Activated effector memory CD4-positive, alpha-beta T cell treated with anti-CD3 and anti-CD28 coated beads, Interleukin-2, amount 50 U/mL, for 16 hours (primary cell): ENCODE measurements around the gene SLC38A1.
"Not testable (repeated sequence)": the region's sequence is repeated elsewhere in the genome, so short reads cannot be mapped to it uniquely, and the experiment has no call there.

Experiments used
- DNase-seq: peaks from one replicate; pipeline ENCODE4 v3.0.0-alpha.2; 2020

SLC38A1 gene

DNA sequence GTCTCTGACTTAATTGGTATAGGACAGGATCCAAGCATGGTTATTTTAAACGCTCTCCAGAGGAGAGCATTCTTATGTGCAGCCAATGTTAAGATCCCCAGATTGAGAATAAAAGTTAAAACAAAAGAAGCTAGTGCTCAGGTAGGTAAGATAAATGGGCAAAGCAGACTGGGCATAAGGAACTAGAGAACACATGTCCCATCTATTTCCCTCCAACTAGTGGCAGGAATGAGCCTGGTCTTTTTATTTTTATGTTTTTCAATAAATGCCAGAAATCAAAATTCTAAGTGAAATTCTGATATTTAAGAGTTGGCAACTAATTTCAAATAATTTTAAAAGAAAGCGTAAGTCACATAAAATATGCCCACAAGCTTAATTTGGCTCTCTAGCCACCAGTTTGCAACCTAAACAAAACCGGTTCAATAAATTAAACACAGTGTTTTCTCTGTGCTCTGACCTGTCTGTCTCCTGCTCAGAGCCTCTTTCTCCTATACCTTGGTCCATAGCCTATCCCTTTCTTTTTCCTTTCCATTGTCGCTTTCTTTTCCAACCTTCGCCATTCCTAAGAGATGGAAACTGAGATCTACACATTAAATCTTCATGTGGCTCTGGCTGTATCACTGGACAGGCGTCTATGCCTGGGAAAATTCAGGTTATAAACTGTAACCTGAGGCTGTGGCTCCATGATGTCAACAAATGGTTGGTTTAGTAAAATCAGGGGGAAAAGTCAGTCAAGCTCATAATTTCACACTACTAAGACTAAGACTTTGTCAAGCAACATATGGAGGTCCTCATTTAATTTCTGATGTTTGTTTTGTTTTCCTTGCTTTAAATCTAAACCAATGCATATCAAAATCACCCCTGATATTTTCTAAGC is 5.5 kb downstream of the SLC38A1 start:
- DNase-seq: no peak

- no peak for DNase-seq
Measured at GRCh38 chr12:46261646-46262045, 7.2 kb downstream of the SLC38A1 start.

DNA sequence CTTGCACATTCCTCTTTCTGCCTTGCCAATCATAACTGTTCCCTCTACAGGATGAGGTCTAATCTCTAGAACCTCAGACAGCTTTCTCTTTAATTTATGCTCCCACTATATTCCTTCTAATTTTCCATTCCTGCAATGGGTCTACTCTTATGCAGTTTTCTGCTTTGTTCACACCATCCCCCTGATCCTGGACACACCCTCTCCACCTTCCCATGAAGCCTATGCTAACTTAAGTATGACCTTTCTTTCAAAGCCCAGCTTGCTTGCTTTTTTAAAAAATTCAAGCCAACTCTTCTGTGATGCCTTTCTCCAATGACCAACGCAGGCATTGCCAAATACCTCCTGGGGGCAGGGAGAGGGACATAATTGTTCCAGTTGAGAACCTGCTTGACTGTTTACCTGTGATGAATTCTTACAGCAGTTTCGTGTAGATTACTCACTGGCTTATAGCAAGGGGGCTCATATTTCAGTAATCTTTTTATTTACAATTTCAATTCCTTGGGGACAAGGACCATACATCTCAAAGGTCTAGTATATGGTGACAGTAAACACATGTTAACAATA is 7.8 kb downstream of the SLC38A1 start:
- no peak for DNase-seq

GRCh38 chr12:46260124-46260912 is 8.5 kb downstream of the SLC38A1 start:
- DNase-seq: no peak

GRCh38 chr12:46259713-46260112 is 9.1 kb downstream of the SLC38A1 start:
- no peak for DNase-seq

DNA sequence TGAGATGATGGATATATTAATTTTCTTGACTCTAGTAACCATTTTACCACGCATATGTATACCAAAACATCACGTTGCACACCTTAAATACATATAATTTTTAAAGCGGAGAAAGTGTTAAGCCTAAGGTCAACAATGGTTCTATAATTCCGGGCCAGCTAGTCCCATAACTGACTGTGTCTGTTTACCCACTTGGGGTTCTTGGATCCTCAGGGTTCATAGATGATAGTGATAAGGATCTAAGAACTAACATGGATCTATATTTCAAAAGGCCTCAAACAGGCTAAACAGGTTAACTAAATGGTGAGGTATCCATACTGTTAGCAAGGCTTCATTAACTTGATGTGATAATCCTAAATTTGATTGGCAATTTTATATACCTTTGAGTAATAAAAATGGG is 9.8 kb downstream of the SLC38A1 start:
- DNase-seq: no peak

GRCh38 chr12:46258129-46258528 is 10.7 kb downstream of the SLC38A1 start:
- DNase-seq: no peak

DNA sequence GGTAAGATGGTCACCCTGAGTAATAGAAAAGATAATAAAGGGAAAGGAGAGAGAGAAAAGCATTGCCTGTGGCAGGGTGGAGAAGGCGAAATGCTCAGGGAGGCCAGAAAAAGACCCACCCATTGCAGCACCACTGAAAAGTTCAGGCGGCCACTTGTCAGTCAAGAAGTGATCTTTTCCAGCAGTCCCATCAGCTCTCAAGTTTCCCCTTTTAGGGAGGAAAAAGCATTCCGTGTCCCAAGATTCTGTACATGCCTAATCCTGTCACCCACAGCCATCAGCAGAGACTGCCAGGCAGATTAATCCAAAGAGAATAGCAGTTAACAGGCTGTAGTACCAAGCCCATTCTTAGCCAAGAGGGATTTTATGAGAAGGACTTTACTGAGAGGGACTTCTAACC is 11.9 kb downstream of the SLC38A1 start:
- DNase-seq: no peak

DNA sequence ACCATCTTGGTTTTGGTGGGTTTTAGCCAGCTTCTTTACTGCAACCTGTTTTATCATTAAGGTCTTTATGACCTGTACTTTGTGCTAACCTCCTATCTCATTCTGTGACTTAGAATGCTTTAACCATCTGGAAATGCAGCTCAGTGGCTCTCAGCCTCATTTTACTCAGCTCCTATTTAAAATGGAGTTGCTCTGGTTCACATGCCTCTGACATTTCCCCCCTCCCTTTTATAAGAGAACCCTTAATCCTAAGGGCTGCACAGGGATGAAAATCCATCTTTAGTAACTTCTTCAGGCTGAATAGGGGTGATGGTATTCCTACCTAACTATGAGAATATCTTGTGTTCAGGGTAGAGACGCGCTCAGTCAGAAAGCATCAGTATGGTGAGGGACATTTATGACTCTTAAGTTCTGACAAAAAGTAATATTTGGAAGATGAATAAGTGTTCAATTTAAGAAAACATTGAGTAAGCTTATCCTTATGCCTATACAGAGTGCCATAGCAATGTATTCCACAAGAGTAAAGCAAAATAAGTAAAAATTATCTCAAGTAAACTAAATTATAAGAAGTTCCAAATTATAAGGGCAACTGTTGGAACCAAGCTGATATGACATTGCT is 15.2 kb downstream of the SLC38A1 start:
- DNase-seq: no peak

DNA sequence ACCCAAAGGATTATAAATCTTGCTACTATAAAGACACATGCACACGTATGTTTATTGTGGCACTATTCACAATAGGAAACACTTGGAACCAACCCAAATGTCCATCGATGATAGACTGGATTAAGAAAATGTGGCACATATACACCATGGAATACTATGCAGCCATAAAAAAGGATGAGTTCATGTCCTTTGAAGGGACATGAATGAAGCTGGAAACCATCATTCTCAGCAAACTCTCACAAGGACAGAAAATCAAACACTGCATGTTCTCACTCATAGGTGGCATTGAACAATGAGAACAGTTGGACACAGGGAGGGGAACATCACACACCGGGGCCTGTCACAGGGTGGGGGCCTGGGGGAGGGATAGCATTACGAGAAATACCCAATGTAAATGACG is 16.8 kb downstream of the SLC38A1 start:
- not testable (repeated sequence) for DNase-seq

GRCh38 chr12:46249960-46250359 is 18.9 kb downstream of the SLC38A1 start:
- not testable (repeated sequence) for DNase-seq

- DNase-seq: no peak
Measured at GRCh38 chr12:46246021-46246700, 22.7 kb downstream of the SLC38A1 start.

GRCh38 chr12:46244997-46245396 is 23.8 kb downstream of the SLC38A1 start:
- DNase-seq: no peak

GRCh38 chr12:46244273-46244915 is 24.4 kb downstream of the SLC38A1 start:
- DNase-seq: no peak

DNA sequence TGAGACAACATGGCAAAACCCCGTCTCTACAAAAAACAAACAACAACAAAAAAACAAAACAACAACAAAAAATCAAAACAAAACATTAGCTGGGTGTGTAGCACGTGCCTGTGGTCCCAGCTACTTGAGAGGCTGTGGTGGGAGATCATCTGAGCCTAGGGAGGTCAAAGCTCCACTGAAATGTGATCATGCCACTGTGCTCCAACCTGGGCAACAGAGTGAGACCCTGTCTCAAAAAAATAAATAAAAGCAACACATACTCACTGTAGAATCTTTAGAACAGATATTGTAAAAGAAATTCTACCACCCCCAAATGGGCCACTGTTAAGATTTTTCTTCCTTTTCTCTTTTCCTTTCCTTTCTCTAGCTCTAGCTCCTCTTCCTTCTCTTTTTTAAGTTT is 26.3 kb downstream of the SLC38A1 start:
- no peak for DNase-seq

DNA sequence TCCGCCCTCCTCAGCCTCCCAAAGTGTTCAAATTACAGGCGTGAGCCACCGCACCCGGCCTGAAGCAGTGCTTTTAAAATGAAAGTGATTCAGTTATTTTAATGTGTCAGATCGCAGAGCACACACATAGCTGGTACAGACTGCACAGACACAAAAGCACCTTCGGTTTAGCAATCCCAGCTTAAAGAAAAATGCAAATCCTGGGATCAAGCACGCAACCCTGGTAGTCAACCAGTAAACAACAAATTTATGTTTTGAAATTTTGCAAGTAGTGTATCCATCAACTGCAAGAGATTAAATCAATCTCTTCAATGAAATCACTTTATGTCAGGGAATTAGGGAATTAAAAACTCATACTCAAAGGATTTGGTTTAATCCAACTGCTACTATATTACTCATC is 28.4 kb downstream of the SLC38A1 start:
- no peak for DNase-seq

DNA sequence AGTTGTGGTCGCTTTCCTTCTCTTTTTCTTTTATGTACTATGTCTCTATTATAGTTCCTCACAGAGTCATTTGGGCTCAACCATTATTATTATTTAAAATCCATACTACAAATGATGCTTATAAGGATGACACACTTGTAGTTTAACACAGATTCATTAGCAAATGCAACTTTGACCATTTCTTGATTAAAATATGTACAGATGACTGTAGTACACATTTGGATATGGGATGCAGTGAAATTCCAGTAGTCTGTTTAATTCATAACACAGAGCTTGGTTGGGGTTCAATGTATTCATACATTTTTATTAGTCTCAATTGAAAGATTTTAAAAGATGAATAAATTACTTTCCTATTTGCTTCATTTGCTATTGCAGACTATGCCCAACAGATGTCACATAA is 30.0 kb downstream of the SLC38A1 start:
- no peak for DNase-seq

DNA sequence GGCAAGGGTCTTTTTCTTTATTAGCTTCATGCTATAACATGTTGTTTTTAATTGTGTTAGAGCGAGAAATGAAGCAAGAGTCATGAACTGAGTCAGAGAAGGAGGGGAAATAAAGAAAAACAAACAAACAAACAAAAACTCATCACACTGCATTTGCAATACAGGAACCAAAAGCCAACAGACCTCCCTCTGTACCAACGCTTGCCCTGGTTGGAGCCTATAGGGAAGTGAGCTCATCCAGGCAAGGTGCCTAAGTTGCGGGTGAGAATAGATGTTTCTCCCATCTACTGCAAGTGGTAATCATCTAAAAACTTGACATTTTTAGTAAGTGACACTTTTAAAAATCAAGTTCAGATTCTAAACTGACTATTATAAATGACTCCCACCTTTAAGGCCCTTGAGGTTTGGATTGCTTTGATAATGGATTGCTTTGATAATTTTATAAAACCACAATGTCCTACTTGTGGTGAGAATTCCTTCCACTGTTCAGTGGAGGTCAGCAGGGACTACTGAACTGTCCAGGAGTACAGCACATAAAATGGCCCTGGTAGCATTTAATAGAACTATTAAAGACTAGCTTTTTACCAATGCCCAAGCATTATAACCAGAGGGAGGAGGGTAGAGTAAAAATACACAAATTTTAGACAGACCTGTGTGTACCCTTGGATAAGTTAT is 31.3 kb downstream of the SLC38A1 start:
- DNase-seq: no peak

DNA sequence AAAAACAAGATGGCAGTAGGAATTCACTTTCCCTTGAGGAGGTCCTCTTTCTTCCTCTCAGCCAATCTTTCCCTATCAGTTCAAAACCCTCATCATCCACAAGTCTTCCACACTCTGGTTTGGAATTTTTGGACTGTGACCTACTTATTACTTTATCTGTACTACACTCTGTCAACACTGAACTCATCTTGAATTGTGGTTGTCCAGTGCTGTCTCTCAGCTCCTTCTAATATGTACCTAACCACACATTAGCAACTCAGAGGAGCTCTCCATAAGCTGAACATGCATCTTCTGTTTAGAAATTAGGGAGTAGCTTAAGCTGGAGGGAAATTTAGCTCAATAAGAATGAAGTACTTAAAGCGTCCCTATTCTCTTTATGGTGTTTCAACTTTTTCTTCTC is 34.8 kb downstream of the SLC38A1 start:
- no peak for DNase-seq

DNA sequence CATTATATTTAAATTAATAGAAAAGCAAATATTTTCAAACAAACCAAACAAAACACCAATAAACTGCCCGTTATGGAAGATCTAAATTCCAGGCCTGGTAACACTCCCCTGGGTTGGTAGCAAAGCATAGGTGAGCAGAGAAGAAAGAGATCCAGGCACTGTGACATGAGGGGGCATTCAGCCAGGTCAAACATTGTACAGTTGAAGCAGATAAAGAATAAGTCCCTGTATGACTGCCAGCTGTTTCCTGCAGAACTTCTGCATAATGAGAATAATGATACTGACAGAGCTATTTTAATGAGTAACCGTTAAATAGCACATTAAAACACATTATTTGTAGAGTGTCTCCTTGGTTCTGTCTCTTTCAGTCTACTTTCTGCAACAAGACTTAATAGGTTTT is 35.4 kb downstream of the SLC38A1 start:
- no peak for DNase-seq

DNA sequence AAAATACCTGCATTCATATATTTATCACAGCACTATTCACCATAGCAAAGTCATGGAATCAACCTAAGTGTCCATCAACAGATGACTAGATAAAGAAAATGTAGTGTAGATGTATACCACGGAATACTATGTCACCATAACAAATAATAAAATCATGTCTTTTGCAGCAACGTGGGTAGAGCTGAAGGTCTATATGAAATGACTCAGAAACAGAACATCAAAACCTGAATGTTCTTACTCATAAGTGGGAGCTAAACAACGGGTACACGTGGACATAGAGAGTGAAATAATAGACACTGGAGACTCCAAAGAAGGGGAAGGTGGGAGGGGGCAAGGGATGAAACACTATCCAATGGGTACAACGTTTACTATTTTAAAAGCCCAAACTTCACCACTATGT is 37.9 kb downstream of the SLC38A1 start:
- DNase-seq: no peak

DNA sequence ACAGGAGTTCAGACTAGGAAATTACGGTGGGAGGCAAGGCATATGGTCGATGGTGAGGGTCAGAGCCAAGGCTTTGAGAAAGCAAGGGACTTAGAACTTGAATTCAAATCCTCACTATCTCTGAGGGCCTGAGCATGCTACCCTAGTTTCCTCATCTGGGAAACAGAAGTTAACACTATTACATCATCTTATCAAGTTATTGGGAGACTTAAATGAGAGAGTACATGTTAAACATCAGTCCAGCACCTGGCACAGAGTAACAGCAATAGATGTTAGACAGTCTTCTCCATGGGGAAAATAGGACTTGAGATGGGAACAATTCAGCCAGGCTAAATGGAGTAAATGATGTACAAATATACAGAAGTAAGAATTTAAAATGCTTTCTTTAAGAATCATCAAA is 38.5 kb downstream of the SLC38A1 start:
- DNase-seq: no peak
